Activated CD8-positive, alpha-beta memory T cell treated with anti-CD3 and anti-CD28 coated beads, Interleukin-2, amount 50 U/mL, for 1 hour (primary cell): Measurements from ENCODE around the gene GRIFIN.

ENCODE experiments used
- DNase-seq: peaks from one replicate; pipeline ENCODE4 v3.0.0-alpha.2; 2020; ENCODE audit errors: extremely low read depth

Gene GRIFIN, protein sequence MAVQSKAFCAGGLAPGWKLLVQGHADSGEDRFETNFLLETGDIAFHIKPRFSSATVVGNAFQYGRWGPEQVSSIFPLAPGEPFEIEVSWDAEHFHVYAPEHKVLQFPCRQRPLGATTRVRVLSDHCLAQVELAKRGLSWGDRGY

DNA sequence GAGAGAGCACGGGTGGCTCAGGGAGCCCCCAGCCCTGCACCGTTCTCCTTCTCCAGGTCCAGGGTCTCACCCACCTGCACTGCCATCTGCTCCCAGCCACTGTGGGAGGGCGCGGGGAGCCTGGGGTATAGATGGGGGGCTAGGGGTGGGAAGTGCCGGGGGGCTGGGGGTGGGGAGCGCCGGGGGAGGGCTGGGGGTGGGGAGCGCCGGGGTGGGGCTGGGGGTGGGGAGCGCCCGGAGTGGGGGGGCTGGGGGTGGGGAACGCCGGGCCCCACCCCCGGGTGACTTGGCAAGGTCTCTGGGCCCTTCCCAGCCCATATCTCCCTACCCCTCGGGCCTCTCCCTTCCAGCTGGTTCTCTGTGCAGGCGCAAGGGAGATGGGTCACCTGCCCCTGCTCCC, at the start of gene GRIFIN:
GRIFIN (minus strand) TSS at position 101 of the 400 bp plus-strand sequence; CDS start at position 86, 15 bp downstream.
- DNase-seq, result no peak

DNA sequence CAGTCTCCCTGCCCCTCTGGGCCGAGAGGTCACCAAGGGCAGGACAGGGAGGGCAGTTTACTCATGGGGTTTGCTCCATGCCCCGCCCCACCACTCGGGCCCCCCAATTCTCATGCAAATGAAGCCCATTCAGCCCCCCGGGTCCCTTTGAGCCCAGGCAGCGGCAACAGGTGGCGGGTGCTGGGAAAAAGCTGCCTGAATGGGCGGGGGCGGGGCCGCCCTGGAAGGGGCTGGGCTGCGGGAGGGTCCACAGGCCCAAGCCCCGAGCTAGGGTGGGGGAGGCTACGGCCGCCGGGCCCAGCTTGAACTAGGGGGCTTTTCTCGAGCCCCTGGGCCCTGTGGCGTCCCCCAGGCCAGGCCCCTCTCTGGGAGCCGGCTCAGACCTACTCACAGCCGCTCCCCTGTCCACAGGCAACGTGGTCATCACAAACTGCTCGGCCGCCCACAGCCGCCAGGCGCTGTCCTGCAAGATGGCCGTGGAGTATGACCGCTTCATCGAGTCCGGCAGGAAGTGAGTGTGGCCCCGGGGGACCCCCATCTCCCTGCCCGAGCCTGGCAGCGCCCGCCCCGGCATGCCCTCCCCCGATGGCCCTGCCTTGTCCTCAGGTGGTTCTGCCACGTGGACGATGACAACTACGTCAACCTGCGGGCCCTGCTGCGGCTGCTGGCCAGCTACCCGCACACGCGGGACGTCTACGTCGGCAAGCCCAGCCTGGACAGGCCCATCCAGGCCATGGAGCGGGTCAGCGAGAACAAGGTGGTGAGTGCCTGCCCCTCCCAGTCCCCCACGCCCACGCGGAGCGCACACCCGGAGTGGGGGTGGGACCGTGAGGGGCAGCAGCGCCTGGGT, 48.8 kb upstream of the GRIFIN start:
- no peak for DNase-seq

DNA sequence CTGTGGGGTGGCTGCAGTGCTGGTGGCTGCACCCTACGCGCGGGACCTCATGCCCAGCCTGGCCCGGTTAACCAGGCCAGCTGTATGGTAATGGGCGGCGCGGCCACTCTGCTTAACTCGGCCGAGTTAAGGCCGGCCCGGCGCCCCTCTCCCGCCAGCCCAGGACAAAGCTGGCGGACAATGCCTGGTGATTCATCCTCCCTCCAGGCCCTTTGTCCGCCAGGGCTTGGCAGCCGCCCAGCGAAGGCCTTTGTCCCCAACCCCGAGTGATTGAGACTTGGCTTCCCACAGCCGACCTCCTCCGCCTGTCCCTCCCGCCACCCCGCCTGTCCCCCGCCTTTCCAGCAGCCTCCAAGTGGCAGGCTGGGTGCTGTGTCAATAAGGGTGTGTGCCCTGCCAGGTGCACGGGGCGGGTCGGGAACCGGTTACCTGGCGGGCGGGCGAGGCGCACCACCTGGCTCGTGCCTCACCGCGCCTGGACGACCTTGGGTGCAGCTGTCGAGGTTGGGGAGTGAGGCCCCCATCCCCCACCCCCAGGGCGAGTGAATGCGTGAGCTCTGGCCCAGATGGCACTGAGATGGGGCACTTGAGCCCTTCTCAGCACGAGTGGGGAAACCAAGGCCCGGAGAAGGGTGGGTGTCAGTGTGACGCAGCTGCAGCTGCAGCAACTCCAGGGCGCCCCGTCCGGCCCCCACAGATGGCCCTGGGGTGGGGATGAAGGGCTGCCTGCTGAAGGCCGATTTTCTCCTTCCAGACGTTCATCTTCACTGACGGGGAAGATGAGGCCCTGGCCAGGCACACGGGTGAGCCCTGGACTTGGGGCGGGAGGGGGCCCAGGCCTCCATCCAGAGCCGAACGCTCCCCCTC, 48.0 kb upstream of the GRIFIN start:
- DNase-seq, result no peak

DNA sequence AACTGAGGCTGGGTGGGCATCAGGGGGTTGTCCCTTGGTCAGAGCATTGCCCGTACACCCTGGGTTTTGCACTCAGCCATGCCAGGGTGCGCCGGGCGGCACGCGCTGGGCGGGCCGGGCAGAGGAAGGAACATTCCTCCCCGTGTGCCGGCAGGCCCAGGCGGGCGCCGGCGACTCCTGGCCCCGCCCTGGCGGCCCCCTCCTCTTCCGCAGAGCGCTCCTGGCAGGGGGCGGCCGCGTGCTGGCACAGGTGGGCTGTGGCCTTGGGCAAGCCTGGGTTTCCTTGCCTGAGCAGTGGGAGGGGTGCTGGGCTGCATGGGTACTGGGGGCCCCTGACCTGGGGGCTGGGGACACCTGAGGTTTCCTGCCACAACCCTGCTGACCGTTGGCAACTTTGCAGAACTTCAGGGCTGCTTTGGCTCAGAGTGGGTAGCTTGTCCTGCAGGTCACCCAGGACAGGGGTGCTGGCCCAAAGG, 47.3 kb upstream of the GRIFIN start:
- no peak for DNase-seq

DNA sequence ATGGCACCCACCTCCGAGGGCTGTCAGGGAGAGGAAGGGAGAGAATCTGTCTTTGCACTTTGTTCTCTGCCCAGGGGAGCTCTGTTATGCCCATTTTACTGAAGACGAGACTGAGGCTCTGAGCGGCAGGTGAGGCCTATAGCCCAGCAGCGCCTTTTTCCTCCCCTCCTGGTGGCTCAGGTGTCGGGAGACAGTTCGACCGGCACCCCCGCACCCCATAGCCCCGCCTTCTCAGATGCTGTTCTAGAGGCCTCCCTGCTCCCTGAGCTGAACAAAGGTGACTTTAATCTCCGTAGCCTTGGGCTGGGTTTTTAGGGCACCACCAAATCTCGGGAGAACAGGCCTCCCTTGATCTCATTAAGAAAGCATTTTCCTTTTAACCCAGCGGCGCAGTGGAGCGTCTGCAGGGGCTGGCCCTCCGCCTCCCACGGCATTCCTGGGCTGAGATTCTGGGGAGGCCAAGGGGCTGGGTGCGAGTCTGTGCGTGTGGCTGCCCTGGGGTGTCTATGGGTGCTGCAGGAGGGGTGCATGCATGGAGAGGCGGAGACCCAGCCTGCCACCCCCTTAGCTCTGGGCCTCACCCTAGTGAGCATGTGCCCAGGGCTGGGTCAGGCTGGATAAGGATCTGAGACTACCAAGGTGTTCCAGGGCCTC, 46.7 kb upstream of the GRIFIN start:
- DNase-seq, result no peak

DNA sequence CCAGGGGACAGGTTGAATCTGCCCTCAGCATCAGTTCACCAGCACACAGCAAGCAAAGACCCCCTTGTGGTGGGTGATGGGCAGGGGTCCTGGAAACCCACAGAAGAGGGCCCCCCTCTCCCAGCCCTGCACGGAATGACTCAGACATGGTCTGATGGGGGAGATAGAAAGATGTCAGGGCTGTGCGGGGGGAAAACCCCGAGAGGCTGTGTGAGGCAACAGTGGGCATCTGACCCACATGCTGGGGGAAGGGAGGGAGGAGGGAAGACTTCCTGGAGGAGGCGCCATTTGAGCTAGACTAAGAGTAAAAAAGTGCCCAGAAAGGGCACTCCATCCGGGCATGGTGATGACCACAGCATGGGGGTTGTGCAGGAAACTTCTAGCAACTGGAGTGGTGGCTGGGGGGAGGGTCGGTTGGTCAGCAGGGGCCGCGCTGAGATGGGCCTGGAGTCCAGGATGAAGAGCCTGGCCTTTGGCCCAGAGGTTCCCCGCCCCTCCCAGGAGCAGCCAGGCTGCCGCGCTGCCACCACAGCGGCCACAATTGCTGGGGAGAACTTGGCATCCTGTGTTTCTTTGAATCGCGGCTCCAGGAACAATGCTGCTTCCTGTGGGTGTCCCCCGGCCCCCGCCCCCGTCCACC, 45.9 kb upstream of the GRIFIN start:
- no peak for DNase-seq

DNA sequence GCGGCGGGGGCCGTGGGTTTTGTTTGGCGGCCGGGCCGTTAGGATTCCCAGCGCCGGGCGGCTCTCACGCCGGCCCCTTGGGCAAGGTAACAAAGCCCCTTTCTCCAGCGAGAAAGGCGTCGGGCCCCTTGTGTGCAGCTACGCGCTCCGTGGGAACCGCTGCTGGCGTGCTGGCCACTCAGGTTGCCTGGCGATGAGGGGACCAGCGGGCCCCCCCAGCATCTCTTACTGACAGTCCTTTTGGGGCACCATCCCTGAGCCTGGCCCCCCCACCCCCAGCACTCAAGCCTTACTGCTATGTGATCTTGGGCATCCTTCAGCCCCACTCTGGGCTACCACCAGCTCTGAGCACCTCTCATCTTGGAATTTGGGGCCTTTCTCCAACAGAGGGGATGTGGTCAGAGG, 45.1 kb upstream of the GRIFIN start:
- no peak for DNase-seq

DNA sequence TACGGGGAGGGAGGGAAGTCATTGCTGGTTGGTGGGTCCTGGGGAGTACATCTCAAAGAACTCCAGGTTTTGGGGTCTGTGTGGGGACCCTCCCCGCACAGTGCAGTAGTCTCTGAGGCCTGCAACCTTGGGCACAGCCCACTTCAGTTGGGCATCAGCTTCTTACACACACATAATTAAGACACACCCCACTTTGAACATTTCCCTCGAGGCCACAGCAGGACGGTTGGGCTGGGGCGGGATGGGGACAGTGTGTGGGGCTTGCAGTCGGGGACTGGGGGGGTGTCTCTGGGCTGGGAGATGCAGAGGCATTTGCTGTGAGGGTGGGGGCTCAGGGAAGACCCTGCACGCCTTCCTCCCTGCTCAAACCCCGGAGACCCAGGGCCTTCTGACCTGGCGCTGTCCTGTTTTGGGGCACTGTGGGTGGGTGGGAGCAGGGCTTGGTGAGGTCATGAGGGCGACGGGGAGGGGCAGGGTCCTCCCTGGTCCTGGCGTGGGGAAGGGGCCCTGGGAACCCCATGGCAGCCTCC, 44.6 kb upstream of the GRIFIN start:
- no peak for DNase-seq

DNA sequence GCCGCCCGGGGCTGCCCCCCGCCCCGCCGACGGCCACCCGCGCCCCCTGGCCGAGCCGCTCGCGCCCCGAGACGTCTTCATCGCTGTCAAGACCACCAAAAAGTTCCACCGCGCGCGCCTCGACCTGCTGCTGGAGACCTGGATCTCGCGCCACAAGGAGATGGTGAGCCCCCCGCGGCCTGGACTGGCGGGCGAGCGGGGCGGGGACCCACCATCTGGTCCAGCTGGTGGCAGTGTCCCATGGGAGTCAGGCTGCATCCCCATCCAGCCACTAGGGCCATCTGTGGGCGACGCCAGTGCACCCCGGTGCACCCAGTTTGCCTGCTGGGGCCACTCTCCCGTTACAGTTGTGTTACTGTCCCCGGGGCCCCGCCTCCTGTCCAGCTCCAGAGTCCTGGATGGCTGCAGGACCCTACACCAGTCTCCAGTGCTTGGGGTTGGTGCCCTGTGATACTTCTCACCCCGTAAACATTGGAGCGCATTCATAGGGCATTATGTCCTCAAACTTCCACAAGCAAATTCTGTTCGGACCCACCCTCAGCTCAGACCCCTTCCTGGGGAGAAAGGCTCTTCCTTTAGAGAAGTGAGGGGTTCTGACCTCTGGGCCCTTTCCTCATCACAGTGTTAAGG, 44.0 kb upstream of the GRIFIN start:
- DNase-seq, result no peak

DNA sequence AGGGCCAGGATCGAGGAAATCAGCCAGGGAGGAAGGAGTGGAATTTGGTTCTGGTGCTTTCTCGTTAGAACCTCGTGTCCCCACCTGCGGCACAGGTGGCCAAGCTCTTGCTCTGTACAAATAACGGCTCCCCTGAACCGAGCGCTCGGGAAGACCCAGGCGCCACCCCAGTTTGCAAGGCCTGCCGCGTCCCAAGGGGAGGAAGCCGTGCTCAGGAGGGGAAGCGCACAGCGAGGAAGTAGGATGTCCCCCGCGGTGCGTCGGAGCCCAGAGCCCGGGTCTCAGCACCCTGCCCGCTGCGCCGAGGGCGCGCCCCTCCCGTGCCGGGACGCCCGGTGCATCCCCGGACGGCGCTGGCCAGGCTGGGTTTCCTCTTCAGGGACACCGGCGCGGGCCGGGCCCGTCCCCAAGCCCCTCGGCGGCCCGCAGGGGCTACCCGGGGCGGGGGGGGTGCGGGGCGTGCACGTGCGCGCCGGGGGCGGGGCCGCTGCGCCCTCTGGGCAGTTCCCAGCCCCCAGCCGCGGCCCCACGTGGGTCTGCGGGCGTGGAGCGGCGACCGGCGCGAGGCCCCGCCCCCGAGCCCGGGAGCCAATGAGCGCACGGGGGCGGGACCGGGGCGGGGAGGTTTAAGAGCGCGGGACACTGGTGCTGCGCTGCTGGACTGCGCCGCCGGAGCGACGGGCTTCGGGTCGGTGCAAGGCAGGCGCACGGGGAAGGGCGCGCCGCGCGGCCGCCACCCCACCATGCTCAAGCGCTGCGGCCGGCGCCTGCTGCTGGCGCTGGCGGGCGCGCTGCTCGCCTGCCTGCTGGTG, 43.1 kb upstream of the GRIFIN start, which contains the start of gene LFNG:
LFNG (plus strand) TSS at position 656 of the 812 bp plus-strand sequence; CDS start at position 744, 88 bp downstream.
- peak; percentile 69 for DNase-seq

DNA sequence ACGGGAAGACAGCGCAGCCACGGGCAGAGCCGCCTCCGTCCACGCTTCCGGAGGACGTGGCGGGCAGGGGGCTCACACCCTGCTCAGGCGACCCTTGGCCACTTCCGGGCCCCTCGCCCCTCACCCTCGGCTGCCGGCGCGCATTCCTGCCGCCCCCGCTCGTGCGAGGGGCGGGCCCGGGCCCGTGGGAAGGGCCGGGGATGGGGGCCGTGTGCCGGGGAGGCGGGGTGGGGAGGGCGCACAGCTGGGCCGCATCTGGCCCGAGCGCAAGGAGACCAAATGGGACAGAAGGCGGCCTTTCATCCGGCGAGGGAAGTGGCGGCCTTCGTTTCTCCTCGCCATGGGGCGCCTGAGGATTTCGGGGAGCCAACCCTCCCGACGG, 42.5 kb upstream of the GRIFIN start:
- DNase-seq, result no peak

DNA sequence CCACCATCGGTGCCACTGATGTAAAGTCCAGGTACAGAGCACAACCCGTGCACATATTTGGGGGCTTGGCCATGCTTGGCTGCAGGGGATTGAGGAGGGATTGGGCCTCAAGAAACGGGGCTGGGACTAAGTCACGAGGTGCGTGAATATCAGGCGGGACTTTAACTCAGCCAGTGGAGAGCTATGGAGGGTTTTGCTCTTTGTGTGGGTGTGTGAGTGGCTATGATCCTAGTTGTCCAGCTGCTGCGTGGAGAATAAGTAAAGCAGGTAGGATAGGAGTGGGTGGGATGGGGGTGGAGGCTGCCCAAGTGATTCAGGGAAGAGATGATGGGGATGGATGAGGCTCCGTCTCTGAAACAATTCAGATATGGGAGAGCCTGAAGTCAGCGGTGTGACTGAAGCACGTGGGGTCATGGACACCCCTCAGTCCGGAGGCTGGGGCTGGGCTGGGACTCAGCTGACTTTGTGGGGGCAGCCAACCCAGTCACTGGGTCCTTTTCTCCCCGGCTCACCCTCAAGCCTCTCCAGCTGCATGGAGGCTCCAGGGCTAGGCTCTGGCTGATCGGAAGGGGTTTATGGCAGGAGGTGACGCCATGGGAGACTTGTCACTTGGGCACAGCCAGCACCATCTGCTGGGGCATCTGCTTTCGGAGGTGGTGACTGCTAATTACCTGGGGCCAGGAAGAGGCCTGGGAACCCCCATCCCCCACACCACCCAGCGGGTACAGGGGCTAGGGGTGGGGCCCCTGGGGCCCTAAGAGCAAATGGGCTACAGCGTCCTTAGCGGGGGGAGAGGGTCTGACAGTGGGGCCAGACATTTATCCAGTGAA, 41.7 kb upstream of the GRIFIN start:
- DNase-seq, result no peak

DNA sequence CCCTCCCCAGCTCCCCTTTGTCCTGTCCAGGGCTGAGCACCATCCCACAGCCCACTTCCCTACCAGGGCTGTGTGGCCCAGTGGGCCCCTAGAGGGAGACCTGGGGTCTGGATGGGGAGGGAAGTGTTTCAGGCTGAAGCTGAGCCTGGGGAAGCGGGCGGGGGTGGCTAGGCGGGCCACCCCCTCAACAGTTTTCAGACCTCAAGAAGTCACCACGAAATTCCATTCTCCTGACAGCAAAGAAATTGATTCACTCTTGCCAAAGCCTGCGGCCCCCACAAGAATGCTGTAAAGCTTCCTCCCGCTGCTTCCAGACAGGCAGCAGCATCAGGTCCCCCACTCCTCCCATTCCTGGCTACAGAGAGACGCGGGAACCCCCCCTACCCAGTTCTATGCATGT, 40.8 kb upstream of the GRIFIN start:
- DNase-seq, result no peak

DNA sequence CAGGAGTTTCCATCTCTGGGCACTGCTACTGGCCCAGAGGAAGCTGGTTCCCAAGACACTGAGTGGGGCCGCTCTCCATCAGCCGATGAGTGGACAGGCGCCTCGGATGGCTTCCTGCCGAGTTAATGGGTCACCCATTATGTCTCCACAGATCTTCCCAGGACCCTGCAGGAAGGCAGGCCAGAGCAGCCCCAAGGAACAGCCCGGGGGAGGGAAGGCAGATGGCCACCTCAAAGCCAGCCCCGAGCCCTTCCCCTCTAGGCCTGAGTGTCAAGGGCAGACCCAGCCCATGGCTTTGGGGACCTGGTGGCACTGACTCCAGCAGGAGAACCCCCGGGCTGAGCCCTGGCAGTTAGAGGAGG, 40.0 kb upstream of the GRIFIN start:
- DNase-seq, result no peak

DNA sequence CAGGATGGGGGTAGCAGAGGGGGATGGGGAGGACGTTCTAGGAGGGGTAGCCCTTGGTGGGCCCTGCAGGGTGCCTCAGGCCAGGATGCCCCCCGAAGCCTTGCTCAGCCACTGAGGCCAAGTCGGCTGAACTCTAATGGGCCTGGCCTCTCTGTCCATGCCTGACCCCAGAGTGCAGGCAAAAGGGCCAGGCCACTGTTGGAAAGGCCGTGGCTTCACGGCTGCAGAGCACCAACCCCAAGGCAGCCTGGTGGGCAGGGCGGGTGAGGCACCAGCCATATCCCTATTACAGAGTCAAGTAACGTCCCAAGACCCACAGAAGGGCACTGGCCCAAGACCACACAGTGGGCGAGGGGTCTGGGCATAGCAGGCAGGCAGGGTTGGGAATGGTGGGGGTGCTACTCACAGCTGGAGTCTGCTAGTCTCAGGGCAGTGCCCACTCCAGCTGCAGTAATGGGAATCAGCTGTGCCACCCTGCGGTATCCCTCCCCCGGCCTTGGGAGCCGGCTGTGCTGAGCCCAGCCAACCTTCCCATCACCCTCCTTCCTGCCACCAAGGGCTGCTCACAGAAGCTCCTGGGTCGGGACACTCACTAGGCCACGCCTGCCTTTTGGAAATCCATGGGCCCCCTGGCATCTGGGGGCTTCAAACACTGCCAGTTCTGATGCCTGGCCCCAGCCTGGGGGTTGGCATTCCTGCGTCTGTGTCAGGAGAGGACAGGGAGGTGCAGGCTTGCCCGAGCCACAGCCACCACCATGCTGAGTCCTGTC, 39.4 kb upstream of the GRIFIN start:
- DNase-seq, result no peak

DNA sequence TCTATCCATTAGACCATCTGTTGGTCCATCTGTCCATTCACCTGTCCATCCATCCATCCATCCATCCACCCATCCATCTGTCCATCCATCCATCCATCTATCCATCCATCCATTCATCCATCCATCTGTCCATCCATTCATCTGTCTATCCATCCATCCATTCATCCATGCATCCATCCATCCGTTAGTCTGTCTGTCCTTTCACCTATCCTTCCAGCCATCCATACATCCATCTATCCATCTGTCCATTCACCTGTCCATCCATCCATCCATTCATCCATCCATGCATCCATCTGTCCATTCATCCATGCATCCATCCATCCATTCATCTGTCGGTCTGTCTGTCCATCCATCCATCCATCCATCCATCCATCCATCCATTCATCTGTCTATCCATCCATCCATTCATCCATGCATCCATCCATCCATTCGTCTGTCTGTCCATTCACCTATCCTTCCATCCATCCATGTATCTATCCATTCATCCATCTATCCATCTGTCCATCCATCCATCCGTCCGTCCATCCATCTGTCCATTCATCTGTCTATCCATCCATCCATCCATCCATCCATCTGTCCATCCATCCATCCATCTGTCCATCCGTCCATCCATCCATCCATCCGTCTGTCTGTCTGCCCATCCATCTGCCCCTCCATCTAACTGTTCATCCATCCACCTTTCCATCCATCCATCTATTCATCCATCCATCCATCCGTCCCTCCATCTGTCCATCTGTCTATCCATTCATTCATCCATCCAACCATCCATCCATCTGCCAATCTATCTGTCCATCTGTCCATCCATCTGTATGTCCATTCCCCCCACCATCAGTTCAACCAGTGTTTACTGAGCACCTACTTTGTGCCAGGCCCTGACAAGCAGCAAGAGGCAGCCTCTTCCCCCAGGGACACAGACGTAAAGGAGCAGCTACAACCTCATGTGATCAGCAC, 38.5 kb upstream of the GRIFIN start:
- DNase-seq, result no peak

DNA sequence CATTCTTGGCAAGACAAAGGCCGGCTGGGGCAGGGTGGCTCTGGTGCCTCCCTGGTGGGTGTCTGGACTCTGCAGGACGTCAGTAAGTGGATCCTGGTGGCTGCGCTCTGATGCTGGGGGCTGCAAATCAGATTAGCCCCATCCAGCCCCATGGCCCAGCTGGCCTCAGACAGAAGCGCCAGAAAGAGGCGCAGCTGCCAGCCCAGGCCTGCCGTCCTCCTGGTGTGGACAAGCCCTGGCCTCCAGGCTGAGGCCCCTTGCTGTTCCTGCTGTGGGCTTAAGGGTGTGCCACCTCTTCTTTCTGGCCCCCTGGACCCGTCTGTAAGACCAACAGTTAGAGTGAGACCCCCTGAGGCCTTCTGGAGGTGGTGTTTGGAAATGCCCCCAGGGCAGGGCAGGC, 37.5 kb upstream of the GRIFIN start:
- DNase-seq, result no peak
